Mucosa of descending colon (tissue), 3 donors: ENCODE measurements around the gene UBE2L3. TPM values are rescaled to one million over a fixed set of nuclear protein-coding genes. Genes with fewer than 3 reads are reported as not detected.

Experiments used
- ATAC-seq: fragments of 200-7000 bp; cut with Tn5 transposase; one replicate; pipeline ENCODE4 v1.9.1; 2020; ENCODE audit warnings: mild to moderate bottlenecking, moderate library complexity
- DNase-seq, 3 donors: peaks; one replicate each; pipeline ENCODE4 v3.0.0-alpha.2; 2020
- H3K36me3 ChIP-seq: fragments of 200-600 bp; one replicate; pipeline ENCODE4 v1.8.0; 2021; ENCODE audit warnings: low read depth, mild to moderate bottlenecking
- H3K4me1 ChIP-seq: fragments of 200-600 bp; one replicate; pipeline ENCODE4 v1.8.0; 2021; ENCODE audit warnings: low read depth, mild to moderate bottlenecking
- H3K4me3 ChIP-seq: fragments of 200-600 bp; one replicate; pipeline ENCODE4 v1.8.0; 2021; ENCODE audit warnings: mild to moderate bottlenecking
- H3K9me3 ChIP-seq: fragments of 200-600 bp; one replicate; pipeline ENCODE4 v1.8.0; 2021; ENCODE audit warnings: mild to moderate bottlenecking
- intact Hi-C, 2 donors: fragments of 100-400 bp; cut with DNase I in 1 of 2; cut with micrococcal nuclease in 1 of 2; formaldehyde crosslinking; loops; one replicate each; pipeline versions ENCODE4 v1.11.0 to v1.11.1; 2022; cut with DNase I, micrococcal nuclease
- total RNA-seq, 3 donors: library from RNA; stranded (reverse); fragmentation: NEBNext Ultra II Directional in 2 of 3; extraction: Animal tissue kit (Norgen Biotek cat#: 25700) in 2 of 3; gene quantifications; one replicate each; pipeline versions ENCODE4 v1.2.1 to v1.2.4, GENCODE V29; 2021 to 2023
- TF ChIP-seq, protein P1 (sequence below): fragments of 200-600 bp; IDR thresholded peaks from one replicate; pipeline ENCODE4 v1.8.0; 2022; ENCODE audit warnings: antibody characterized with exemption, mild to moderate bottlenecking
- donor health status: DM: no; HTN: no; CAD: no; lungs with moderate emphysema.
- donor health status: DM: no; HTN: no; CAD: no.
- donor health status: DM: no; HTN: yes; CAD: no.

The UBE2L3 gene
- total RNA-seq, 3 donors from 2014 or later = 52.6 to 60.9 (median 60.7) TPM

DNA sequence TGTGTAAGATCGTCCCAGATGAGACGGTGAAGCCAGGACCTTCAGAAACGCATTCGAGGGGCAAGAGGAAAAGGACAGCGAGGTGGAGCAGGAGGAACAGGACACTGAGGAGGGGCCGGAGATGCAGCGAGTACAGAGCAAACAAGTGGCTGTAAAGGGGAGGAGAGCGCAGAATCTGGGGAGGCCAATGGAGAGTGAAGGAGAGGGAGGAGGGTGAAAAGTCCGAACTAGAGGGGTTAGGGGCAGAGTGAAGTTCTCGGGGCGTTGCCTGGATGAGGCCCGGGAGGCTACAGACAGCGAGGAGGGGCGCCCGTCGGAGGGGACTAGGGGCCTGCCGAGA lies 89.5 kb downstream of the UBE2L3 start:
- DNase-seq = no peak
- TF ChIP-seq, protein P1, sequence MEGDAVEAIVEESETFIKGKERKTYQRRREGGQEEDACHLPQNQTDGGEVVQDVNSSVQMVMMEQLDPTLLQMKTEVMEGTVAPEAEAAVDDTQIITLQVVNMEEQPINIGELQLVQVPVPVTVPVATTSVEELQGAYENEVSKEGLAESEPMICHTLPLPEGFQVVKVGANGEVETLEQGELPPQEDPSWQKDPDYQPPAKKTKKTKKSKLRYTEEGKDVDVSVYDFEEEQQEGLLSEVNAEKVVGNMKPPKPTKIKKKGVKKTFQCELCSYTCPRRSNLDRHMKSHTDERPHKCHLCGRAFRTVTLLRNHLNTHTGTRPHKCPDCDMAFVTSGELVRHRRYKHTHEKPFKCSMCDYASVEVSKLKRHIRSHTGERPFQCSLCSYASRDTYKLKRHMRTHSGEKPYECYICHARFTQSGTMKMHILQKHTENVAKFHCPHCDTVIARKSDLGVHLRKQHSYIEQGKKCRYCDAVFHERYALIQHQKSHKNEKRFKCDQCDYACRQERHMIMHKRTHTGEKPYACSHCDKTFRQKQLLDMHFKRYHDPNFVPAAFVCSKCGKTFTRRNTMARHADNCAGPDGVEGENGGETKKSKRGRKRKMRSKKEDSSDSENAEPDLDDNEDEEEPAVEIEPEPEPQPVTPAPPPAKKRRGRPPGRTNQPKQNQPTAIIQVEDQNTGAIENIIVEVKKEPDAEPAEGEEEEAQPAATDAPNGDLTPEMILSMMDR = no peak
- Histone ChIP-seq H3K4me3 (no peak overlapping the region), H3K36me3 (no peaks in the 10 kb centered on the region), H3K9me3 (no peaks in the 10 kb centered on the region), H3K4me1 (peaks cover 15% of the 10 kb centered on the region)
- intact Hi-C loops = no loop called here
- ATAC-seq = peak; percentile 1

GRCh38 chr22:21657360-21658032 lies 90.0 kb downstream of the UBE2L3 start:
- Histone ChIP-seq H3K4me3 (peak overlapping the region; percentile 36), H3K9me3 (no peaks in the 10 kb centered on the region), H3K4me1 (peaks cover 13% of the 10 kb centered on the region), H3K36me3 (no peaks in the 10 kb centered on the region)
- ATAC-seq (peak; percentile 97), DNase-seq (peak; percentile 83 to 88 (median 87))
- TF ChIP-seq, protein P1 = peak; percentile 32
- intact Hi-C loops = no loop called here

GRCh38 chr22:21659864-21660525 lies 92.5 kb downstream of the UBE2L3 start:
- intact Hi-C loops = no loop called here
- no peak overlapping the region for H3K4me3 ChIP-seq
- no peaks in the 10 kb centered on the region for H3K36me3 ChIP-seq
- TF ChIP-seq, protein P1 = no peak
- ATAC-seq = no peak
- H3K4me1 ChIP-seq = peaks cover 9% of the 10 kb centered on the region
- no peak for DNase-seq
- H3K9me3 ChIP-seq = no peaks in the 10 kb centered on the region

- H3K4me1 ChIP-seq = peaks cover 13% of the 10 kb centered on the region
- intact Hi-C loops = no loop called here
- TF ChIP-seq, protein P1 = no peak
- H3K9me3 ChIP-seq = no peaks in the 10 kb centered on the region
- no peak for ATAC-seq
- H3K36me3 ChIP-seq = no peaks in the 10 kb centered on the region
- no peak overlapping the region for H3K4me3 ChIP-seq
- no peak for DNase-seq
These were observed 93.4 kb downstream of the UBE2L3 start for GRCh38 chr22:21660904-21661303.

- no peaks in the 10 kb centered on the region for H3K36me3 ChIP-seq
- intact Hi-C loops = no loop called here
- no peak overlapping the region for H3K4me3 ChIP-seq
- ATAC-seq (no peak), DNase-seq (no peak)
- TF ChIP-seq, protein P1 = no peak
- H3K4me1 ChIP-seq = peaks cover 17% of the 10 kb centered on the region
- H3K9me3 ChIP-seq = no peaks in the 10 kb centered on the region
These were observed 94.5 kb downstream of the UBE2L3 start for GRCh38 chr22:21661991-21662390.
